Left kidney (tissue), 8 donors: Measurements from ENCODE around the gene E4F1. TPM values are rescaled to one million over a fixed set of nuclear protein-coding genes. Genes with fewer than 3 reads are reported as not detected.
A peak's percentile ranks its signal among the peaks of the same experiment; 100 is the strongest.

Source experiments
- DNase-seq: peaks from one replicate; pipeline ENCODE4 v3.0.0-alpha.2; 2013
- long read RNA-seq, 8 donors: transcript quantifications; one replicate each; lab custom pipeline, GENCODE V29; 2026
- polyA plus RNA-seq: library from polyadenylated mRNA; unstranded; fragments of 120-200 nt; gene quantifications from one replicate; pipeline ENCODE4 v1.2.1, GENCODE V29; 2013; ENCODE audit not compliant: insufficient read length

Gene E4F1, protein sequence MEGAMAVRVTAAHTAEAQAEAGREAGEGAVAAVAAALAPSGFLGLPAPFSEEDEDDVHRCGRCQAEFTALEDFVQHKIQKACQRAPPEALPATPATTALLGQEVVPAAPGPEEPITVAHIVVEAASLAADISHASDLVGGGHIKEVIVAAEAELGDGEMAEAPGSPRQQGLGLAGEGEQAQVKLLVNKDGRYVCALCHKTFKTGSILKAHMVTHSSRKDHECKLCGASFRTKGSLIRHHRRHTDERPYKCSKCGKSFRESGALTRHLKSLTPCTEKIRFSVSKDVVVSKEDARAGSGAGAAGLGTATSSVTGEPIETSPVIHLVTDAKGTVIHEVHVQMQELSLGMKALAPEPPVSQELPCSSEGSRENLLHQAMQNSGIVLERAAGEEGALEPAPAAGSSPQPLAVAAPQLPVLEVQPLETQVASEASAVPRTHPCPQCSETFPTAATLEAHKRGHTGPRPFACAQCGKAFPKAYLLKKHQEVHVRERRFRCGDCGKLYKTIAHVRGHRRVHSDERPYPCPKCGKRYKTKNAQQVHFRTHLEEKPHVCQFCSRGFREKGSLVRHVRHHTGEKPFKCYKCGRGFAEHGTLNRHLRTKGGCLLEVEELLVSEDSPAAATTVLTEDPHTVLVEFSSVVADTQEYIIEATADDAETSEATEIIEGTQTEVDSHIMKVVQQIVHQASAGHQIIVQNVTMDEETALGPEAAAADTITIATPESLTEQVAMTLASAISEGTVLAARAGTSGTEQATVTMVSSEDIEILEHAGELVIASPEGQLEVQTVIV
- 14.7 TPM for polyA plus RNA-seq
- long read RNA-seq, donor 1, transcript E4F1-201 (14 exons, 2,573 nt): major isoform, 5 of 12 reads
- long read RNA-seq, donor 1, partial matches to known transcripts: 6 of 12 reads
- long read RNA-seq, donor 1, other reads (novel, unspliced or antisense): 0 of 12 reads
- long read RNA-seq, donor 2, partial matches to known transcripts: 118 of 185 reads
- long read RNA-seq, donor 2, other reads (novel, unspliced or antisense): 66 of 185 reads
- long read RNA-seq, donor 3, partial matches to known transcripts: 0 of 3 reads
- long read RNA-seq, donor 3, other reads (novel, unspliced or antisense): 0 of 3 reads
- long read RNA-seq, donor 4, partial matches to known transcripts: 45 of 67 reads
- long read RNA-seq, donor 4, other reads (novel, unspliced or antisense): 22 of 67 reads
- long read RNA-seq, donor 5, transcript E4F1-201 (14 exons, 2,573 nt): major isoform, 6 of 428 reads
- long read RNA-seq, donor 5, partial matches to known transcripts: 421 of 428 reads
- long read RNA-seq, donor 5, other reads (novel, unspliced or antisense): 0 of 428 reads
- long read RNA-seq, donor 6, partial matches to known transcripts: 15 of 17 reads
- long read RNA-seq, donor 6, other reads (novel, unspliced or antisense): 0 of 17 reads
- long read RNA-seq, donor 7, transcript E4F1-201 (14 exons, 2,573 nt): major isoform, 5 of 546 reads
- long read RNA-seq, donor 7, partial matches to known transcripts: 417 of 546 reads
- long read RNA-seq, donor 7, other reads (novel, unspliced or antisense): 124 of 546 reads
- long read RNA-seq, donor 8: 0 reads

DNA sequence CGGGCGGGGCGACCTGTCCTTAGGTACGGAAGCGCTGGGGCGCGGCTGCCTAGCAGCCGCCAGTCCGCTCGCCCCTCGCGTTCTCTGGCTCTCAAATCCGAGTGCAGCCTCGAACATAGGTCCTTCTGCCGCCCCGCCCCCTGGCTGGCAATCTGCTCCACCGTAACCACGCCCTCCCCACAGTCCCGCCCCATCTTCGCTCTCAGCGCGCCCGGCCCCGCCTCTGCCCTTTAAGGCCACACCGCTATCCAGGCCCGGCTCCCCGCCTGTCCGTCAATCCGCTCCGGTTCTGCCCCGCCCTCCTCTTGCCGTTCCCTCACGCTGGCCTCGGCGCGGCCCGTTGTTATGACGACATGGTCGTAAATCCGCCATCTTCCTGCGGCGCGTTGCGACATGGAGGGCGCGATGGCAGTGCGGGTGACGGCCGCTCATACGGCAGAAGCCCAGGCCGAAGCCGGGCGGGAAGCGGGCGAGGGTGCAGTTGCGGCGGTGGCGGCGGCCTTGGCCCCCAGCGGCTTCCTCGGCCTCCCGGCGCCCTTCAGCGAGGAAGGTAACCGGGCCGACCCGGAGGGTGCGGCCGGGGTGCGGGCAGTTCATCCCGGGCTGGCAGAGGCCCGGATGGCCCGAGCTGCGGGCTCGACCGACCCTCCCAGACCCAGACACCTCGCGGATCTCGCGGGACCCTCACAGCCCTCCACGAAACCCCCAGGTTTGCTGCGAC lies at the start of gene E4F1:
Gene E4F1, plus strand, starts transcription at position 371 of the 721 bp plus-strand sequence. Its CDS starts 23 bp downstream, at position 394.
- DNase-seq: peak; percentile 98

DNA sequence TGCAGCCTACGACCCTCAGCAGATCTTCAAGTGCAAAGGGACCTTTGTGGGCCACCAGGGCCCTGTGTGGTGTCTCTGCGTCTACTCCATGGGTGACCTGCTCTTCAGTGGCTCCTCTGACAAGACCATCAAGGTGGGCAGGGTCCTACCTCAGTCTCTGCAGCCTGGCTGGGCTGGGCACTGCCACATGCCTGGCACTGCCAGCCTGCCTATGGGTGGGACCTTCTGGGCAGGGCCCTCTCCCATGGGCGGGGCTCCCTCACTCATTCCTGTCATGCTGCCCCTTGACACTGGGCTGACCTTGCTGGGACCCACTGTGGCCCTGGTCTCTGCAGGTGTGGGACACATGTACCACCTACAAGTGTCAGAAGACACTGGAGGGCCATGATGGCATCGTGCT lies 49.5 kb upstream of the E4F1 start:
- no peak for DNase-seq

DNA sequence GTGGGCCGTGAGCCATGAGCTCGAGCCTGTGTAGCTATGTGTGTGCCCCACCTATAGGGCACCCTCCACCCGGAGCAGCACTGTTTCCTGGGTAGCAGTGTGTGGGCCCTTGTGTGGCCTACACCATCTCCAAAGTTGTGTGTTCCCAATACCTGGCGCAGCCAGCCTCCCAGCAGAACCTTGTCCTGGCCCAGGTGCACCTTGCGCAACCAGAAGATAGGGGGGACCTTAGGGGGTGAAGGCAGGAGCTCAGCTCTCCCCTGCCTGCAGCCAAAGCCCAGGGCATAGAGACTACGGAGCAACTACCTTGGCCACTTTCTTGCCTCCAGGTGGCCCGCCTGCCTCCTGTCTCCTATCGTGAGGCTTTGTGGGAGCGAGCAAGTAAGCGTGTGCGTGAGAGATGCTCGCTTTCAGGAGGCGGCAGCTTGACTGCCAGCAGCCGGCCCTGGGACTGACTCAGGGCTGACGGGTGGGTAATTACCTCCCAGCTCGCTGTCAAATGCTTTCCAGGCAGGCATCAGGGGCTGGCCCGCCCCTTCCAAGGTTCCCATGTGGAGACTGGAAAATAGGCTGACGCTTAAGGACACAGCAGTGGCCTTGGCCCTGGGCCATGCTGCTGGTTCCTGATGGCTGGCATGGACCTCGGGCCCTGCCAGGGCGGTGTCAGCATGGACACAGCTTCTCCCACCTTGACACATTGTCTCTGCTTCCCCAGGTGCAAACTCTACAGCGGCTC lies 48.8 kb upstream of the E4F1 start:
- DNase-seq: no peak

DNA sequence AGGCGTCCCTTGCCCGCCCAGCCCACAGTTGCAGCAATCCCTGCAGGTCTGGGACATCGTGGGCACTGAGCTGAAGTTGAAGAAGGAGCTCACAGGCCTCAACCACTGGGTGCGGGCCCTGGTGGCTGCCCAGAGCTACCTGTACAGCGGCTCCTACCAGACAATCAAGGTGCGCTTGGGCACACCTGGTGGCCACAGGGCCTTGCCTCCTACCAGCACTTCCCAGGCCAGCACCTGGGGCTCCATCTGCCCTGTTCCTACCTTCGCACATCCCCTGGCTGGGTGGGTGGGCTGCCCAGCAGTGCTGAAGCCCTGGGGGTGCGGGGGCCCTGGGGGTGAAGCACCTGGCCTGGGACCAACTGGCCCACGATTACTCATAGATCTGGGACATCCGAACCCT lies 47.9 kb upstream of the E4F1 start:
- no peak for DNase-seq

DNA sequence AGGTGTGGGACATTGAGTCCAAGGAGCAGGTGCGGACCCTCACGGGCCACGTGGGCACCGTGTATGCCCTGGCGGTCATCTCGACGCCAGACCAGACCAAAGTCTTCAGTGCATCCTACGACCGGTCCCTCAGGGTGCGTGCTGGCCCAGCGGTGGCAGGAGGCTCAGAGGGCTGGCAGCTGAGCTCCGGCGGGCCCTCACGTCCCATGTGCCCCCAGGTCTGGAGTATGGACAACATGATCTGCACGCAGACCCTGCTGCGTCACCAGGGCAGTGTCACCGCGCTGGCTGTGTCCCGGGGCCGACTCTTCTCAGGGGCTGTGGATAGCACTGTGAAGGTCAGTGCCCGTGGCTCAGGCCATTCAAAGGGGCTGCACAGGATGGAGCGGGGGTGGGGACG lies 47.3 kb upstream of the E4F1 start:
- DNase-seq: no peak

DNA sequence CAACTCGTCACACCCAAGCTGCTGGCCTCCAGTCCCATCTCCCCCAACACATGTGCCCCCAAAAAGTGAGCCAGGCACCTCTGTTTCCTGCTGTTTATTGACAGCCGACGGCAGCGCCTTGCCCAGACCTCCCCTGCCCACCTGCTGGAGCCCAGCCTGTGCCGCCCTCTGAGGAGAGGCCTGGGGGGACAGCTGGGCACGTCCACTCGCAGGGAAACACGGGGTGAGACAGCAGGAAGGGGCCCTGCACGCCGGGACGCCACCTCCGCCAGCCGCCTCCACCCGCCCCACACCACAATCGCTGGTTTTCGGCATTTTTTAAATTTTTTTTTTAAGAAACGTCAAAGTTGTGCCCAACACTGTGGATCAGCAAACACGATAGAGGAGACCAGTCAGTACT lies 46.3 kb upstream of the E4F1 start:
- no peak for DNase-seq

DNA sequence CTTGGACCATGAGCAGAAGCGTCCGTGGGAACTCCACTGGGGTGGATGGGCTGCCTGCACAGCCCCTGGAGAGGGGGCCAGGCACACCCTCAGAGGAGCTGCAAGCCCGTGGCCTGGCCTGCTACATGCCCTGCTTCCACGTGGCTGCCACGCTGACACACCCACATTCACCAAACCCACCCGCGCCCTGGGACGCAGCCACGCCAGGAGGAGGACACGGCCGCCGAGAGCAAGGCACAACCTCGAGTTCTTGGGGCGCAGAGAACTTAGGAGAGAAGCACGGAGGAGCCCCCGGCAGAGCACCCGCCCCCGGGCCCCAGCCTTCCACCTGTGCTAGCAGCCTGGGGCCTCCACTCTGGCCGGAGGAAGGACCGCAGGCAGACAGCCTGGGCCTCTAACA lies 45.8 kb upstream of the E4F1 start:
- no peak for DNase-seq

DNA sequence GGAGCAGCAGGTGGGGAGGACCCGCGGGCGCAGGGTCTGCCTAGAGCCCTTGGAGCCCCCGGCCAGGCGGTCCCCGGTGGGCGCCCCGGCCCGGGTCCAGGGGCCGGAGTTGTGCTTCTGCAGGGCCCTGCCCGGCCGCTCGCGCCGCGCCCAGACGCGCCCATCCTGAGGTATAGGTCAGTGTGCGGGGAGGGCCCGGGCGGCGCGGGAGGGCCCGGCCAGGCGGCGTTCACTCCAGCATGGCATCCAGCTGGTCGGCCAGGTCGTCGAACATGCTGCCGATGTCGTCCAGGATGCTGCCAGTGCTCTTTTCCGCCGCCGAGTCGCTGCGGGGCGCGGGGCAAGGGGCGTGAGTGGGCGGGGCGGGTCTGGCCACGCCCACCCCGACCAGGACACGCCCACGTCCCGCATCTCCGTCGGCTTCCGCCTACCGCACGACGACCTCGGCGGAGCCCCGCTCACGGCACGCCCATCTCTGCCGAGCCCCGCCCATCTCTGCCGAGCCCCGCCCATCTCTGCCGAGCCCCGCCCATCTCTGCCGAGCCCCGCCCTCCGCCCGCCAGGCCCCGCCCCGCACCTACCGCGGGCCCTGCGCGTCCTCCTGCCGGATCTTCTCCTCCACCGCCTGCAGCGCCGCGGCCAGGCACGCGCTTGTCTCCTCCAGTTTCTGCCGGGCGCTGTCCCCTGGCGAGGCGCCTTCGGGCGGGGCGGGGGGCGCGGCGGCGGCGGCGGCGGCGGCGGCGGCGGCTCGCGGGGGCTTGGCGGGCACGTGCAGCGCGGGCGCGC lies 44.9 kb upstream of the E4F1 start:
- no peak for DNase-seq

DNA sequence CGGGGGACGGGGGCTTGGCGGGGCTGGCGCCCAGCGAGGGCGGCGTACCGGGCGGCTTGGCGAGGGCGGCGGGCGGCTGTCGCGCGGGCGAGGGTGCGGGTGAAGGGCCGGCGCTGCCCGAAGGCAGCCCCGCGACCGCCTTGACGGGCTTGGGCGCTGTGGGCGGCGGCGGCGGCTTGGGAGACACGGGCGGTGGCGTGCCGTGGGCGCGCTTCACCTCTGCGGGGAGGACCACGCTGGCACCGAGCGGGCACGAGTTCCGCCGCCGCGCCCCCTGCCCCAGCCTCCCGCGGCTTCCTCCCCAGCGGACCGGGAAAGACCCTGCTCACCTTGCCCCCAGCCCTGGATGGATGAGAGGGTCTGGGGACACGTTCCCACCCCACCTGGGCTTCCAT lies 44.3 kb upstream of the E4F1 start:
- DNase-seq: no peak

DNA sequence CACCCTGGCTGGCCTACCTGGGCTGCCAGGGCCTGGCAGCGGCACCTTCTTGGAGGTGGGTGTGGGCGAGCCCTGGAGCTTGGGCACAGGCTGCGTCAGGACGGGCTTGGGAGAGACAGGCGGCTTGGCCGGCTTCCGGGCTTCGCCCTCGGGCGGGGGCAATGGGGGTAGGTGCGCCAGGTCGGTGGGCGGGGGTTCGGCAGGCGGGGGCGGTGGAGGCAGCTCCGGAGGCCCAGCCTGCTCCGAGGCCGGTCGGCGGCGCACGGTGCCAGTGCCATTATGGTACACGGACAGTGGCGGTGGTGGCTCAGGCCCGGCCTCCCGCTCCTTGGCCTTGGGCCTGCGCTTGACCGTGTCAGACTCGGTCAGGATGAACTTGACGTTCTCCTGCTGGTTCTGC lies 43.8 kb upstream of the E4F1 start:
- no peak for DNase-seq

DNA sequence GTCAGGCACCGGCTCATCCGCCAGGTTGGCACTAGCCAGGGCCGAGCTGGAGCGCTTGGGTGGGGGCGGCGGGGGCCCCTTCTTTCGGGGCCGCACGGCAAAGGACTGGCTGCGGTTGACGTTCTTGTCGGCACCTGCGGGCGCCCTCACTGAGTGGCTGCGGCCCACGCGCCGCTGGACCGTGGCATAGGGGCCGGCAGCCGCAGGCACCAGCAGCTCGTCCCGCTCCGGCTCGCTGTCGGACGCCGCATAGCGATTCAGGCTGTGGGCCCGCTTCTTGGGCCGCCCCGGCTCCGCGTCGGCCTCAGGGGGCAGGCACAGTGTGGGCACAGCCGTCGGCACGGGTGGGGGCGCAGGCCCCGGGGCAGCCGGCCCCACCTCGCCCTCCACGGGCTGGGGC lies 42.9 kb upstream of the E4F1 start:
- no peak for DNase-seq

DNA sequence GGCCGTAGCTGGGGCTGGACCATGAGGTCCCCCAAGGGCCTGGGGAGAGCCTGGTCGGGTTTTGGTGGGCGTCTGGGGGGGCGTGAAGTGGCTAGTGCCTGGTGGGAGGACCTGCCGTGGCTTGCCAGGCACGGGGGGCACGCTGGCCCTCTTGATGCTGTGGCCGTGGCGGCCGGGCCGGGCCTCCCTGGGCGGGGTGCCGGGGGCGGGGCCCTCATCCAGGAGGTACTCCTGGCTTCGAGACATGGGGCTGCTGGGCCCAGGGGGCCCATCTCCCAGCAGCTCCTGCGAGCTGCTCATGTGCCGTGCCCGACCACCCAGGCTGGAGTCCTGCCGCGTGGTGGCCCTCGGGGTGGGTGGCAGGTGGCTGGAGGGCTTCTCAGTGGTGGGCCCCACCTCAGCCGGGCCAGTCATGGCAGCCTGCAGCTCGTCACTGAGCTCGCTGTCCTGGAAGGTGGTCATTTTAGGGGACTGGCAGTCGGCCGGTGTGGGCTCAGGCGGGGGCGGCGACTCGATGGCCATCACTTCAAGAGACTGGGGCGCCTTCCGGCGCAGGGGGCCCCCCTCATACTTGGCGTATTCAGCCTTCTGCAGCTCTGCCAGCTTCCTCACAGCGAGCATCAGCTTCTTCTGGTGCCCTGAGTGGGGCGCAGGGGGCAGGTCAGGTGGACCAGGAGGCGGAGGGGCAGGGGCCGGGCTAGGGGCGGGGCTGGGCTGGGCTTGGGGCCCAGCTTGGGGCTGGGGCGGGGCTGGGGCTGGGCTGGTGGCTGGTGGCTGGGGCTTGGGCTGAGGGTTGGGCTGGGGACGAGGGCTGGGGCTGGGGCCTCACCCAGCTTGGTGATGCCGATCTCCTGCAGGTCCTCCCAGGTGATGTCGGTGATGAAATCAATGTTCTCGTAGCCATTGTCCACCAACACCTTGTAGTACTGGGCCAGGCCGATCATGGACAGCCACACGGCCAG lies 42.1 kb upstream of the E4F1 start:
- no peak for DNase-seq

DNA sequence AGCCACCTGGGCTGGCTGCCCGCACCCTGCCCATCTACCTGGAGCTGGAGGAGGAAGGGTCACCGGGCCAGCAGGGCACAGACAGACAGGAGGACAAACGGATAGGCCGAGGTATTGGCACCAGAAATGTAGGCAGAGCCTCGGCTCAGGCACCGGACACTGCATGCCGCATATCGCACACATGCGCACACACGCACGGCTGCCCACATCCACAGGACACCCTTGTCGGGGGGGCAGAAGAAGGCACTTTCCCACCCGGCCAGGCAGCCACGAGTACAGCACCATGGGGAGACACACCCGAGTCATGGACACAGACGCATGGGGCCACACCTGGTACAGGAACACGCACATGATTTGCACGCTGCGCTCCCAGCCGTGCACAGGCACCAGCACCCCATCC lies 41.4 kb upstream of the E4F1 start:
- no peak for DNase-seq

DNA sequence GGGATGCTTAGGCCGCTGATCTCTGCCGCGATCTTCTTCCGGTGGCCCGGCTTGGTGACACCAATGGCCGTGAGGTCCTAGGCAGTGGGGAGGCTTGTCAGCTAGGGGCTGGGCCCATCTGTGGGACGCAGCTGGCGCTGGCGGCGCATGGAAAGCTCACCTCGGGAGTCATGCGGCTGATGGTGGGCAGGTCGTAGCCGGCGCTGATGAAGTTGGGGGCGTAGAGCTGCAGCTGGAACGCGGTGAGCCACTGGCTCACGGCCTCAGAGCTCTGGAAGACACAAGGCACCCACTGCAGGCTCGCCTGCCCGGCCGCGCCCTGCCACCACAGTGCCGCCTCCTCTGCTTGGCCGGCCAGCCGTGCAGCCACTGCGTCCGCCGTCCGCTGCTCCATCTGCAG lies 39.7 kb upstream of the E4F1 start:
- DNase-seq: no peak

DNA sequence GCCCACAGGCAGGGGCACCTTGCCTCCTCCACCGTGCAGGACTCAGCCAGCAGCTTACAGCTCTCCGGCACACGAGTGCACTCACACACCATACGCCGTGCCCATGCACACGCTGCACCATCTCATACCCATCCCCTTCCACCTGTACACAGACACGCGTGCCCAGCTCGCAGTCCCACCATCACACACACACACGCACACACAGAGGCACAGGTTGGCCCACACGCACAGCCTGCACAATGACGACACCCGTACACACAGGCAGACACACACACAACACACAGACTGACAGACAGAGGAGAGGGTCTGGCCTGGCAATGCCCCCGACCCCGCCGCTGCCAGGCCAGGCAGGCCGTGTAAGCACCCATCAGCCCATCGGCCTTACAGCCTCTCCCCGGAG lies 39.0 kb upstream of the E4F1 start:
- DNase-seq: no peak

DNA sequence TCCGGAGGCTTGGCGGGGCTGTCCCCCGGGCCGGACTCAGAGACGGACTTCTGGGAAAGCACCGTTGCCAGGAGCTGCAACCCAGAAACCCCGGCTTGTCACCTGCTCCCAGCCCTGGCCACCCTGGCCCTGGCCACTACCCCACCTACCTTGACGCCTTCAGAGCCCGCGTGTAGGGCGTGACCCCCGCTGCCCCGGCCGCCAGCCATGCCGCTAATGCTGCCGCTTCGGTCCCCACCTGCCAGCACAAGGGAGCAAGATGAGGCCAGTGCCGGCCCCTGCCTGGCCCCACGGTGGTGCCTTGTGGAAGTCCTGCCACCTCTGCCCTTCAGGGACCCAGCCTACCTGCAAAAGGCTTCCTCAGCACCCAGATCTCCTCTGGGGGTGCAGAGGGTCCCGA lies 38.4 kb upstream of the E4F1 start:
- DNase-seq: no peak

DNA sequence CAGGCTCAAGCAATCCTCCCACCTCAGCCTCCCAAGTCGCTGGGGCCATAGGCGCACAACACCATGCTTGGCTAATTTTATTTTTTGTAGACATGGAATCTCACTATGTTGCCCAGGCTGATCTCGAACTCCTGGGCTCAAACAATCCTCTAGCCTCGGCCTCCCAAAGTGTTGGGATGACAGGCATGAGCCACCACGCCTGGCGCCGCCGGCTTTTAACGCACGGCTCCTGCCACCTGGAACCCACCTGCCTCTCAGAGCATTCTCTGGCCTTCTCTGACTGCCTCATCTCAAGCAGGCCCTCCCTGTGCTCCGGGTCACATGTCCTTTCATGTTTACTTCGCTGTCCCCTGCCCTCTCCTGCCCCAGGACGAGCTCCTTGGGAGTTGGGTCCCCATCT lies 37.3 kb upstream of the E4F1 start:
- DNase-seq: no peak

DNA sequence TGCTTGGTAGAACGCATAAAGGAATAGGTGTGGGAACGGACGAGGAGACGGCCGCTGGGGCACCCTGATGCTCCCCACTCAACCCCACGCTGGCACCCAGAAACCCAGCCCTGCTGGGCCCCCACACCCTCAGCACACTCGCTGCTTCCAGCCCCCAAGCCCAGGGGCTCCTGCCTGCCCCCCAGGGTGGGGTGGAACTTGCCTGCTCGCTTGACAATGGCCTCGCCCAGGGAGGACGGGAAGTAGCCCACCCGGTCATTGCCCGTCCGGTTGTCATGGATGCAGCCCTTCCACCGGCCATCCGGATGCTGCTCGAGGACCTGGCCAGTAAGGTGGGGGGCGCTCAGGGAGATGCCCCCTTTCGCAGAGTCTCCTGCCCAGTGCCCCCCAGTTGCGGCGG lies 36.9 kb upstream of the E4F1 start:
- DNase-seq: no peak
